ENCODE data around the gene USP4.

USP4 gene

GRCh38 chr3:49260806-49261324 is 79.0 kb downstream of the USP4 start:
- Histone ChIP-seq H3K4me1 (ENCODE audit: low read length) (no peaks in the 10 kb centered on the region), H3K79me2 (ENCODE audit: low read length) (no peaks in the 10 kb centered on the region), H3K4me3 (ENCODE audit: low read length) (no peak overlapping the region), H2AFZ (ENCODE audit: low read length) (no peak overlapping the region), H3K27me3 (replicated peaks; ENCODE audit: insufficient read depth, low read length) (no peaks in the 10 kb centered on the region), H3K4me2 (ENCODE audit: low read depth, low read length) (no peak overlapping the region), H3K27ac (ENCODE audit: low read length) (no peak overlapping the region), H3K9ac (ENCODE audit: low read length) (no peak overlapping the region), H3K36me3 (replicated peaks; ENCODE audit: insufficient read depth, low read length) (no peaks in the 10 kb centered on the region), H3F3A (ENCODE audit: insufficient read depth, low read length) (no peaks in the 10 kb centered on the region; the same call in 1 of the 2 replicates), H4K20me1 (ENCODE audit: insufficient read depth, low read length) (no peaks in the 10 kb centered on the region), H3K9me3 (replicated peaks; ENCODE audit: insufficient read depth, low read length) (no peaks in the 10 kb centered on the region), H3K9me2 (replicated peaks; ENCODE audit: insufficient read depth, low read length) (no peaks in the 10 kb centered on the region)
- DNase-seq, result no peak
- TF ChIP-seq EZH2 (optimal IDR thresholded peaks at IDR 0.05; ENCODE audit: low read depth, low read length), result no peak
- TF ChIP-seq CTCF (IDR thresholded peaks at IDR 0.05; ENCODE audit: low read length), result no peak
- no peak for TF ChIP-seq EZH2phosphoT487 (IDR thresholded peaks at IDR 0.05; ENCODE audit: low read length)

GRCh38 chr3:49257187-49257586 is 82.7 kb downstream of the USP4 start:
- no peak overlapping the region for H2AFZ ChIP-seq (ENCODE audit: low read length)
- no peaks in the 10 kb centered on the region for H3K9me2 ChIP-seq (replicated peaks; ENCODE audit: insufficient read depth, low read length)
- no peak overlapping the region for H3K4me3 ChIP-seq (ENCODE audit: low read length)
- H3F3A ChIP-seq (ENCODE audit: insufficient read depth, low read length), result no peaks in the 10 kb centered on the region; the same call in 1 of the 2 replicates
- H3K9me3 ChIP-seq (replicated peaks; ENCODE audit: insufficient read depth, low read length), result no peaks in the 10 kb centered on the region
- no peaks in the 10 kb centered on the region for H3K27me3 ChIP-seq (replicated peaks; ENCODE audit: insufficient read depth, low read length)
- no peak overlapping the region for H3K4me2 ChIP-seq (ENCODE audit: low read depth, low read length)
- DNase-seq, result no peak
- TF ChIP-seq EZH2phosphoT487 (IDR thresholded peaks at IDR 0.05; ENCODE audit: low read length) (no peak), CTCF (IDR thresholded peaks at IDR 0.05; ENCODE audit: low read length) (no peak), EZH2 (optimal IDR thresholded peaks at IDR 0.05; ENCODE audit: low read depth, low read length) (no peak)
- no peak overlapping the region for H3K9ac ChIP-seq (ENCODE audit: low read length)
- no peaks in the 10 kb centered on the region for H3K36me3 ChIP-seq (replicated peaks; ENCODE audit: insufficient read depth, low read length)
- peaks cover 3% of the 10 kb centered on the region for H3K4me1 ChIP-seq (ENCODE audit: low read length)
- no peaks in the 10 kb centered on the region for H4K20me1 ChIP-seq (ENCODE audit: insufficient read depth, low read length)
- no peaks in the 10 kb centered on the region for H3K79me2 ChIP-seq (ENCODE audit: low read length)
- no peak overlapping the region for H3K27ac ChIP-seq (ENCODE audit: low read length)

GRCh38 chr3:49255718-49256511 is 83.9 kb downstream of the USP4 start:
- H3K9me3 ChIP-seq (replicated peaks; ENCODE audit: insufficient read depth, low read length), result no peaks in the 10 kb centered on the region
- H2AFZ ChIP-seq (ENCODE audit: low read length), result no peak overlapping the region
- H3F3A ChIP-seq (ENCODE audit: insufficient read depth, low read length), result no peaks in the 10 kb centered on the region; the same call in 1 of the 2 replicates
- no peaks in the 10 kb centered on the region for H3K36me3 ChIP-seq (replicated peaks; ENCODE audit: insufficient read depth, low read length)
- no peak overlapping the region for H3K27ac ChIP-seq (ENCODE audit: low read length)
- H3K79me2 ChIP-seq (ENCODE audit: low read length), result no peaks in the 10 kb centered on the region
- no peaks in the 10 kb centered on the region for H3K27me3 ChIP-seq (replicated peaks; ENCODE audit: insufficient read depth, low read length)
- TF ChIP-seq EZH2phosphoT487 (IDR thresholded peaks at IDR 0.05; ENCODE audit: low read length) (no peak), EZH2 (optimal IDR thresholded peaks at IDR 0.05; ENCODE audit: low read depth, low read length) (no peak)
- no peaks in the 10 kb centered on the region for H3K9me2 ChIP-seq (replicated peaks; ENCODE audit: insufficient read depth, low read length)
- H3K4me3 ChIP-seq (ENCODE audit: low read length), result no peak overlapping the region
- no peaks in the 10 kb centered on the region for H4K20me1 ChIP-seq (ENCODE audit: insufficient read depth, low read length)
- H3K4me1 ChIP-seq (ENCODE audit: low read length), result peaks cover 3% of the 10 kb centered on the region
- H3K9ac ChIP-seq (ENCODE audit: low read length), result no peak overlapping the region
- no peak for DNase-seq
- no peak overlapping the region for H3K4me2 ChIP-seq (ENCODE audit: low read depth, low read length)

- no peaks in the 10 kb centered on the region for H3K36me3 ChIP-seq (replicated peaks; ENCODE audit: insufficient read depth, low read length)
- H3K27me3 ChIP-seq (replicated peaks; ENCODE audit: insufficient read depth, low read length), result no peaks in the 10 kb centered on the region
- H3K4me3 ChIP-seq (ENCODE audit: low read length), result no peak overlapping the region
- H3K4me1 ChIP-seq (ENCODE audit: low read length), result peaks cover 3% of the 10 kb centered on the region
- H3K4me2 ChIP-seq (ENCODE audit: low read depth, low read length), result no peak overlapping the region
- no peak overlapping the region for H3K9ac ChIP-seq (ENCODE audit: low read length)
- peak overlapping the region; percentile 9; the same call in 1 of the 2 replicates for H3K27ac ChIP-seq (ENCODE audit: low read length)
- DNase-seq, result peak; percentile 54
- no peaks in the 10 kb centered on the region for H3K79me2 ChIP-seq (ENCODE audit: low read length)
- no peaks in the 10 kb centered on the region for H4K20me1 ChIP-seq (ENCODE audit: insufficient read depth, low read length)
- H2AFZ ChIP-seq (ENCODE audit: low read length), result no peak overlapping the region
- H3K9me2 ChIP-seq (replicated peaks; ENCODE audit: insufficient read depth, low read length), result no peaks in the 10 kb centered on the region
- no peaks in the 10 kb centered on the region for H3K9me3 ChIP-seq (replicated peaks; ENCODE audit: insufficient read depth, low read length)
- H3F3A ChIP-seq (ENCODE audit: insufficient read depth, low read length), result no peaks in the 10 kb centered on the region
- no peak for TF ChIP-seq EZH2phosphoT487 (IDR thresholded peaks at IDR 0.05; ENCODE audit: low read length)
- no peak for TF ChIP-seq CTCF (IDR thresholded peaks at IDR 0.05; ENCODE audit: low read length)
- no peak for TF ChIP-seq EZH2 (optimal IDR thresholded peaks at IDR 0.05; ENCODE audit: low read depth, low read length)
These were observed 84.7 kb downstream of the USP4 start for GRCh38 chr3:49255112-49255511.
